HG03469 (cell line): ENCODE measurements around the gene ENTR1.

Source experiments
- ATAC-seq: cut with Tn5 transposase; IDR thresholded peaks from one replicate; pipeline ENCODE4 v1.9.1; 2021; ENCODE audit warnings: mild to moderate bottlenecking, moderate library complexity, moderate number of reproducible peaks; ENCODE audit not compliant: unreplicated experiment

Gene ENTR1

GRCh38 chr9:136410500-136411287 lies at the start of gene ENTR1, which contains the start of gene PMPCA:
ENTR1 (minus strand) TSS chr9:136410614; CDS start chr9:136410397, 217 bp downstream.
PMPCA (plus strand) TSS chr9:136410658; CDS start chr9:136410669, 11 bp downstream.
- ATAC-seq = peak; percentile 83

- no peak for ATAC-seq
Observed at GRCh38 chr9:136459425-136459824, 49.0 kb upstream of the ENTR1 start.

- no peak for ATAC-seq
Observed at GRCh38 chr9:136457326-136457725, 46.9 kb upstream of the ENTR1 start.

GRCh38 chr9:136456258-136456657 lies 45.8 kb upstream of the ENTR1 start:
- no peak for ATAC-seq

GRCh38 chr9:136455043-136456002 lies 44.9 kb upstream of the ENTR1 start:
- ATAC-seq = no peak

GRCh38 chr9:136454026-136454796 lies 43.8 kb upstream of the ENTR1 start:
- ATAC-seq = no peak

- no peak for ATAC-seq
Observed at GRCh38 chr9:136453326-136453725, 42.9 kb upstream of the ENTR1 start.

GRCh38 chr9:136451221-136451877 lies 40.9 kb upstream of the ENTR1 start:
- ATAC-seq = no peak

GRCh38 chr9:136448655-136449054 lies 38.2 kb upstream of the ENTR1 start:
- ATAC-seq = no peak

GRCh38 chr9:136447173-136447778 lies 36.9 kb upstream of the ENTR1 start:
- ATAC-seq = no peak

GRCh38 chr9:136445799-136446198 lies 35.4 kb upstream of the ENTR1 start:
- ATAC-seq = no peak

GRCh38 chr9:136444102-136444501 lies 33.7 kb upstream of the ENTR1 start:
- ATAC-seq = no peak

- ATAC-seq = no peak
Observed at GRCh38 chr9:136443687-136444086, 33.3 kb upstream of the ENTR1 start.

GRCh38 chr9:136443087-136443486 lies 32.7 kb upstream of the ENTR1 start:
- ATAC-seq = no peak

- ATAC-seq = no peak
Observed at GRCh38 chr9:136442265-136442664, 31.9 kb upstream of the ENTR1 start.

- ATAC-seq = no peak
Observed at GRCh38 chr9:136441681-136442245, 31.3 kb upstream of the ENTR1 start.

GRCh38 chr9:136441191-136441680 lies 30.8 kb upstream of the ENTR1 start:
- ATAC-seq = no peak

GRCh38 chr9:136439481-136440408 lies 29.3 kb upstream of the ENTR1 start, which contains the start of gene INPP5E:
INPP5E (minus strand) TSS chr9:136439845; CDS start chr9:136439419, 426 bp downstream.
- peak; percentile 26 for ATAC-seq
